GM18867 (cell line): Measurements from ENCODE around the gene RAPGEF6.
"Not testable (repeated sequence)": the region's sequence is repeated elsewhere in the genome, so short reads cannot be mapped to it uniquely, and the experiment has no call there.

Experiments used
- ATAC-seq: cut with Tn5 transposase; IDR thresholded peaks from one replicate; pipeline ENCODE4 v1.9.1; 2021; ENCODE audit warnings: mild to moderate bottlenecking, moderate library complexity; ENCODE audit not compliant: unreplicated experiment

RAPGEF6 gene

GRCh38 chr5:131396015-131396414, 239.0 kb downstream of the RAPGEF6 start:
- peak; percentile 80 for ATAC-seq

- peak; percentile 72 for ATAC-seq
Observed at GRCh38 chr5:131394128-131394527, 240.9 kb downstream of the RAPGEF6 start.

GRCh38 chr5:131393498-131393968, 241.5 kb downstream of the RAPGEF6 start:
- no peak for ATAC-seq

GRCh38 chr5:131392466-131393095, 242.4 kb downstream of the RAPGEF6 start:
- ATAC-seq: no peak

DNA sequence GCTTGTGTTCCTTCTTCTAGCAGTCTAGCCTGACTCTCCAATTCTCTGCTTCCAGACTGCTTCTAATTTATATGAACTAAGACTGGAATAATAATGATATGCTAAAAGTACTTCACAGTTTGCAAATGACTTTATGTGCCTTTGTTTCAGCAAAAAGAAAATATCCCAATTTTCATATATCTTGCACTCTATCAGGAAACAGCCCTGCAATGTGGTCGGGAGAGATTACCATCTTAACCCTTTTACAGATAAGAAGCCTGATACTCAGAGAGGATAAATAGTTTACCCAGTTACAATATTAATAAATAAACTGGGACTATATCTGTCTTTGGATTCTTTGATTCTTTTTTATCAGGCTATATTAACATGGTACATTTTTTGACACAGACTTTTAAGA, 245.2 kb downstream of the RAPGEF6 start:
- ATAC-seq: no peak

- ATAC-seq: no peak
Observed at GRCh38 chr5:131389096-131389868, 245.7 kb downstream of the RAPGEF6 start.

DNA sequence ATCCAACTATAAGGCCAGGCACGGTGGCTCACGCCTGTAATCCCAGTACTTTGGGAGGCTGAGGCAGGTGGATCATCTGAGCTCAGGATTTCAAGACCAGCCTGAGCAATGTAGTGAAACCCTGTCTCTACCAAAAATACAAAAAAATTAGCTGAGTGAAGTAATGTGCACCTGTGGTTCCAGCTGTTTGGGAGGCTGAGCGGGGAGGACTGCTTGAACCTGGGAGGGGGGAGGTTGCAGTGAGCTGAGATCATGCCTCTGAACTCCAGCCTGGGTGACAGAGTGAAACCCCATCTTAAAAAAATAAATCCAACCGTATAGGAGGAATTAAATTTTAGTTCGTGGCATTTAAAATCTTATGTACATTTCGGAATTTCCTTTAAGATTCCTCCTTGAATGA, 247.8 kb downstream of the RAPGEF6 start:
- no peak for ATAC-seq

- ATAC-seq: no peak
Observed at GRCh38 chr5:131386779-131387178, 248.2 kb downstream of the RAPGEF6 start.

- no peak for ATAC-seq
Observed at GRCh38 chr5:131386124-131386523, 248.9 kb downstream of the RAPGEF6 start.

- ATAC-seq: no peak
Observed at GRCh38 chr5:131384616-131385214, 250.3 kb downstream of the RAPGEF6 start.

DNA sequence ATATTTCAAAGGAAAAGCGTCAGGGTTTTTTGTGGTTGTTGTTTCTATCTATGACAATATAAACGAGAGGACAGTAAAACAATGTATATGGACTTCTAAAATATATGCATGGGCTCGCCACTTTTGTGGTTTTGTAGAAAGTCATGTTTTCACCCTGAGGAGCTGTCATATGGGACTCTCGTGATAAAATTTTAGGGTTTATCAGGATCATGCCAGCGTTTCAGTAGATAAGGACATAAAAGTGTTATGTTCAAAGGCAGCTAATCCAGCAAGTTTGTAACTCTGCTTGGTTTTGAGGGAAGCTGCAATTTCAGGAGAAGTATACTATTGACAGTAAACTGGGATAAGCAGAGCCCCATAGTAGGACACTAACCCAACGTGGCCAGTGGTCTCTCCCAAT, 250.9 kb downstream of the RAPGEF6 start:
- ATAC-seq: no peak

GRCh38 chr5:131382407-131383395, 252.3 kb downstream of the RAPGEF6 start:
- ATAC-seq: peak; percentile 60

- ATAC-seq: peak; percentile 66
Observed at GRCh38 chr5:131381777-131382176, 253.3 kb downstream of the RAPGEF6 start.

GRCh38 chr5:131381021-131381420, 254.0 kb downstream of the RAPGEF6 start:
- ATAC-seq: no peak

- ATAC-seq: not testable (repeated sequence)
Observed at GRCh38 chr5:131380238-131380637, 254.8 kb downstream of the RAPGEF6 start.

DNA sequence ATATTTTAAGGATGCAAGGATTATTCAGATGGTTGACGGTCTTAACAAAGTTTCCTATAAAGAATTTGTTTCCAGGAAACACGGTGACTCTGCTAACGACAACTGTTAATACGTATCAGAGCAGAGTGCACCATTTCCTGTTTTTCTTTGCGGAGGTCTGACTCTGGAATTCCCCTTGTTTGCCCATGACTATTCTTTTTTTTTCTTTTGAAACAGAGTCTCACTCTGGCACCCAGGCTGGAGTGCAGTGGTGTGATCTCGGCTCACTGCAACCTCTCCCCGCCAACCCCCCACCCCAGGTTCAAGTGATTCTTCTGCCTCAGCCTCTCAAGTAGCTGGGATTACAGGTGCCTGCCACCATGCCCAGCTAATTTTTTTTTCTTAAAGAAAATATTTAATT, 255.3 kb downstream of the RAPGEF6 start:
- peak; percentile 22 for ATAC-seq

DNA sequence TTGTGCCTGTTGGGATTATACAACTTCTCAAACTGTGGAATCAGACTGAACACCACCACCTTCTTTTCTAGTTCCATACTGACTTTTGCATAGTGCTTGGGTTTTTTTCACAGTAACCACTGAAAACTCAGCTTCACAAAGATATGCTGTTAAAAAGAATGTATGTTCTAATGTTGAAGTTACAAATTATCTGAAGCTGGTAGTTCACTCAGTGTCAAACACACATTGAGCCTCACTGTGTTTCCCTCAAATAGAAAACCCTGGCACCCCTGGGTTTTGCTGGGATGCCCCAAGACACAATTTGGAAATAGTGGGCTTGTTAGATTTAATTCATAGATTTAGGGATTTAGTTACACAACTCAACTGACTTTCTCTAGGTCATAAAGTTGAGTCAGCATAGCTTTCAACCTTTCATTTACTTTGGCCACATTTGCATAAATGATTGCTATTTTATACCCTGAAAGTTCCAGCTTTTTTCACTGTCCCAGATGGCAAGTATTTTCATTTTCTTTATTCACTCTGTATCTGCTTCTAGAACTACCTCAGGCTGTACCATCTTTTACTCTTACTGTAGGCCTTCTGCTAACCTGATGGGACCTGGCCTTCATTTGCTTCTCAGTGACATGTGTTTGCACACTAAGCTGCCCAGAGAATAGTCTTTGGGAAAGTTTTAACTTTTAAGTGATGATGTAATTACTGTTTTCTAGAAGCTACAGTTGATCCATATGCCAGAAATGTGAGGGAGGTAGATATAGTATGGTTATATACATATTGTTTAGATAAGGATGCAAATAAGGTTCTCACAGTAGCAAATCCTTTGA, 256.1 kb downstream of the RAPGEF6 start:
- ATAC-seq: peak; percentile 31

GRCh38 chr5:131377785-131378325, 257.2 kb downstream of the RAPGEF6 start:
- ATAC-seq: no peak

GRCh38 chr5:131377346-131377745, 257.7 kb downstream of the RAPGEF6 start:
- no peak for ATAC-seq

DNA sequence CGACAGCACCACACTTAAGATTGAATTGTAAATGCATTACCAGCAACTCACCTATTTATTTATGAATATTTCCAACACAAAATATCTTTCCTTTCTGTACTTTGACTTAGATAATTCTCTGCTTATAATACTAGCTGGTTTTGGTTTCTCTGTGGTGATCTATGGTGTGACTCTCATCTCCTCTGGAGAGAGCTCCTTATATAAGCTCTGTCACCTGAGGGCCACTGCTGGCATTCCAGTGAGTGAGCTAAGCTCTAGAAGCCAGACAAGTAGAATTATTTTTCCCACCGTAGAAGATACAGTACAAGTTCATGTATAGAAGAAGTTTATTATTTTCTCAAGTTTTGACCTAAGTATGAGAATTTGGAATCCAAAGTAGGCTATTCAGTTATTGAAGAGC, 259.7 kb downstream of the RAPGEF6 start:
- ATAC-seq: peak; percentile 37
